H9 (cell line): ENCODE measurements around the gene IQSEC1. TPM values are rescaled to one million over a fixed set of nuclear protein-coding genes. Genes with fewer than 3 reads are reported as not detected.

ENCODE experiments used
- DNase-seq: peaks from one replicate; pipeline ENCODE4 v3.0.0-alpha.2; 2017
- H2AFZ ChIP-seq: one replicate; pipeline ENCODE4 v1.6.1; 2013; ENCODE audit warnings: mild to moderate bottlenecking, low read length, control low read depth, moderate library complexity
- H2AK5ac ChIP-seq: 2 replicates; pipeline ENCODE4 v1.6.1; 2013; ENCODE audit warnings: low read length, control low read depth, mixed read lengths; ENCODE audit not compliant: insufficient read length
- H2BK120ac ChIP-seq: one replicate; pipeline ENCODE4 v1.6.1; 2013; ENCODE audit warnings: low read depth, mild to moderate bottlenecking, low read length, control low read depth, inconsistent platforms; ENCODE audit not compliant: poor library complexity, severe bottlenecking
- H2BK12ac ChIP-seq: 2 replicates; pipeline ENCODE4 v1.6.1; 2013; ENCODE audit warnings: low read length, control low read depth, mixed read lengths, low read depth; ENCODE audit not compliant: insufficient read length
- H2BK15ac ChIP-seq: 2 replicates; pipeline ENCODE4 v1.6.1; 2013; ENCODE audit warnings: low read depth, low read length, control low read depth
- H2BK20ac ChIP-seq: one replicate; pipeline ENCODE4 v1.6.1; 2013; ENCODE audit warnings: low read depth, mild to moderate bottlenecking, low read length, control low read depth, inconsistent platforms; ENCODE audit not compliant: poor library complexity, severe bottlenecking
- H2BK5ac ChIP-seq: 2 replicates; pipeline ENCODE4 v1.6.1; 2013; ENCODE audit warnings: low read length, control low read depth, mixed read lengths; ENCODE audit not compliant: insufficient read length
- H3K14ac ChIP-seq: 2 replicates; pipeline ENCODE4 v1.6.1; 2013; ENCODE audit warnings: low read length, control low read depth; ENCODE audit not compliant: insufficient read depth
- H3K18ac ChIP-seq: 2 replicates; pipeline ENCODE4 v1.6.1; 2013; ENCODE audit warnings: low read depth, mild to moderate bottlenecking, mixed read lengths, low read length, control low read depth; ENCODE audit not compliant: insufficient read length
- H3K23ac ChIP-seq: 2 replicates; pipeline ENCODE4 v1.6.1; 2013; ENCODE audit warnings: low read length, control low read depth, mixed read lengths, low read depth; ENCODE audit not compliant: insufficient read length
- H3K23me2 ChIP-seq: 2 replicates; pipeline ENCODE4 v1.6.1; 2013; ENCODE audit warnings: low read depth, mild to moderate bottlenecking, mixed read lengths, low read length, control low read depth; ENCODE audit not compliant: insufficient read length, poor library complexity, severe bottlenecking
- H3K27ac ChIP-seq: 2 replicates; pipeline ENCODE4 v1.5.1; 2013; ENCODE audit warnings: low read length, control low read depth, mixed read lengths, low read depth; ENCODE audit not compliant: insufficient read length
- H3K27me3 ChIP-seq: 2 replicates; pipeline ENCODE4 v1.6.1; 2013; ENCODE audit warnings: low read length, control low read depth, inconsistent platforms; ENCODE audit not compliant: insufficient read depth
- H3K4ac ChIP-seq: 2 replicates; pipeline ENCODE4 v1.6.1; 2013; ENCODE audit warnings: low read depth, mild to moderate bottlenecking, control low read depth, inconsistent platforms, low read length, moderate library complexity
- H3K4me1 ChIP-seq: 2 replicates; pipeline ENCODE4 v1.6.1; 2013; ENCODE audit warnings: low read length, control low read depth, inconsistent platforms; ENCODE audit not compliant: insufficient read depth
- H3K4me2 ChIP-seq: 2 replicates; pipeline ENCODE4 v1.6.1; 2013; ENCODE audit warnings: low read length, control low read depth, mixed read lengths; ENCODE audit not compliant: insufficient read length, insufficient read depth
- H3K56ac ChIP-seq: 2 replicates; pipeline ENCODE4 v1.6.1; 2013; ENCODE audit warnings: low read depth, mild to moderate bottlenecking, mixed read lengths, low read length, control low read depth; ENCODE audit not compliant: insufficient read length
- H3K79me1 ChIP-seq: 2 replicates; pipeline ENCODE4 v1.6.1; 2013; ENCODE audit warnings: low read depth, mild to moderate bottlenecking, moderate library complexity, low read length, control low read depth, inconsistent platforms; ENCODE audit not compliant: insufficient read depth, poor library complexity, severe bottlenecking
- H3K79me2 ChIP-seq: 2 replicates; pipeline ENCODE4 v1.6.1; 2013; ENCODE audit warnings: low read length, control low read depth, inconsistent platforms; ENCODE audit not compliant: insufficient read depth
- H3K9ac ChIP-seq: 2 replicates; pipeline ENCODE4 v1.6.1; 2013; ENCODE audit warnings: low read length, control low read depth, mixed read lengths; ENCODE audit not compliant: insufficient read length; ENCODE audit errors: extremely low read depth
- H3K9me3 ChIP-seq: one replicate; pipeline ENCODE4 v1.6.1; 2013; ENCODE audit warnings: low read depth, low read length, inconsistent platforms; ENCODE audit not compliant: control insufficient read depth
- H3T11ph ChIP-seq: one replicate; pipeline ENCODE4 v1.6.1; 2013; ENCODE audit warnings: mild to moderate bottlenecking, low read length, control low read depth, inconsistent platforms
- H4K20me1 ChIP-seq: one replicate; pipeline ENCODE4 v1.6.1; 2013; ENCODE audit not compliant: control insufficient read depth, insufficient read length, insufficient read depth
- H4K5ac ChIP-seq: 2 replicates; pipeline ENCODE4 v1.6.1; 2013; ENCODE audit warnings: low read depth, mild to moderate bottlenecking, mixed read lengths, low read length, control low read depth; ENCODE audit not compliant: insufficient read length
- H4K8ac ChIP-seq: replicated peaks from 2 replicates; pipeline ENCODE4 v1.6.1; 2013; ENCODE audit warnings: low read length, control low read depth, mixed read lengths, low read depth; ENCODE audit not compliant: insufficient read length
- H4K91ac ChIP-seq: 2 replicates; pipeline ENCODE4 v1.6.1; 2013; ENCODE audit warnings: low read depth, mild to moderate bottlenecking, moderate library complexity, mixed read lengths, low read length, control low read depth; ENCODE audit not compliant: insufficient read length
- H3K27ac Mint-ChIP-seq, 3 experiments: 2 replicates in 2 of 3; 3 replicates in 1 of 3; pipeline ENCODE4 v1.8.0; 2020 to 2021; ENCODE audit warnings: mixed read lengths in 3 of 3, mild to moderate bottlenecking in 1 of 3, moderate library complexity in 1 of 3
- H3K27me3 Mint-ChIP-seq: 2 replicates; pipeline ENCODE4 v1.8.0; 2021; ENCODE audit warnings: low read depth, mild to moderate bottlenecking, moderate library complexity, mixed read lengths
- H3K36me3 Mint-ChIP-seq, 3 experiments: 2 replicates in 2 of 3; 3 replicates in 1 of 3; pipeline ENCODE4 v1.8.0; 2020 to 2021; ENCODE audit warnings: low read depth in 3 of 3, mixed read lengths in 3 of 3; ENCODE audit not compliant: insufficient read depth in 1 of 3
- H3K4me1 Mint-ChIP-seq, 2 experiments: 2 replicates each; pipeline ENCODE4 v1.8.0; 2020; ENCODE audit warnings: mixed read lengths in 2 of 2
- H3K4me3 Mint-ChIP-seq, 2 experiments: 2 replicates in 1 of 2; 3 replicates in 1 of 2; pipeline ENCODE4 v1.8.0; 2020 to 2021; ENCODE audit warnings: mild to moderate bottlenecking in 2 of 2, mixed read lengths in 2 of 2, moderate library complexity in 1 of 2
- H3K9me3 Mint-ChIP-seq, 2 experiments: 2 replicates in 1 of 2; 3 replicates in 1 of 2; pipeline ENCODE4 v1.8.0; 2020; ENCODE audit warnings: mild to moderate bottlenecking in 2 of 2, mixed read lengths in 2 of 2, moderate library complexity in 1 of 2
- CTCF ChIP-seq: fragments of 200-600 bp; sonication (generic); conservative IDR thresholded peaks from 3 replicates; pipeline ENCODE4 v1.8.0; 2021; ENCODE audit warnings: antibody characterized with exemption, mild to moderate bottlenecking
- WGBS: extraction: QIAGEN DNeasy Blood & Tissue Kit; methylation state at CpG from one replicate; pipeline ENCODE4 v1.1.7; 2013; ENCODE audit warnings: missing lambda C conversion rate, low lambda C conversion rate, mixed read lengths; ENCODE audit not compliant: insufficient read length; ENCODE audit errors: extremely low coverage; 5-methylcytosine and 5-hydroxymethylcytosine counted together
- total RNA-seq: library from RNA; stranded (reverse); gene quantifications from 2 replicates; pipeline ENCODE4 v1.2.1, GENCODE V29; 2021

The IQSEC1 gene
- total RNA-seq, 1 experiment from 2014 or later: 19.1 TPM

- H3K27me3 ChIP-seq: no peaks in the 10 kb centered on the region
- WGBS: no CpG with 5 or more reads among the region's 12 CpGs
Observed at GRCh38 chr3:13040361-13041074, 32.7 kb downstream of the IQSEC1 start.

More at GRCh38 chr3:13040361-13041074, 32.7 kb downstream of the IQSEC1 start:
- Histone ChIP-seq H3K4ac (no peak overlapping the region), H2AK5ac (no peak overlapping the region), H2BK120ac (no peak overlapping the region), H2BK5ac (no peak overlapping the region), H4K20me1 (no peaks in the 10 kb centered on the region), H3K79me1 (no peaks in the 10 kb centered on the region), H4K8ac (no peak overlapping the region), H3K79me2 (no peaks in the 10 kb centered on the region), H3K9ac (no peak overlapping the region), H2AFZ (no peak overlapping the region), H3T11ph (no peak overlapping the region), H3K23ac (no peak overlapping the region), H3K27ac (no peak overlapping the region), H3K4me2 (no peak overlapping the region), H3K18ac (no peak overlapping the region), H3K14ac (no peak overlapping the region; the same call in 1 of the 2 replicates), H2BK15ac (no peak overlapping the region), H2BK12ac (no peak overlapping the region), H4K5ac (no peak overlapping the region), H3K56ac (no peak overlapping the region), H3K9me3 (no peaks in the 10 kb centered on the region), H3K23me2 (no peaks in the 10 kb centered on the region), H2BK20ac (no peak overlapping the region), H4K91ac (no peak overlapping the region), H3K4me1 (no peaks in the 10 kb centered on the region)
- no peak for DNase-seq
- Mint-ChIP-seq H3K4me1 (peaks cover 34 to 50% of the 10 kb centered on the region in 2 experiments), H3K27me3 (peaks cover 4% of the 10 kb centered on the region; the same call in 1 of the 2 replicates), H3K4me3 (no peak overlapping the region), H3K27ac (peak overlapping the region; percentile 56 to 93 (median 74); a peak in 5 of 7 replicates), H3K36me3 (no peaks in the 10 kb centered on the region), H3K9me3 (no peaks in the 10 kb centered on the region)
- no peak for TF ChIP-seq CTCF
